SK-MEL-5 (cell line): ENCODE results near the gene DYNC2I2. TPM values are rescaled to one million over a fixed set of nuclear protein-coding genes. Genes with fewer than 3 reads are reported as not detected.
A peak's percentile ranks its signal among the peaks of the same experiment; 100 is the strongest.

ENCODE experiments used
- DNase-seq: peaks from one replicate; pipeline ENCODE4 v3.0.0-alpha.2; 2016; ENCODE audit warnings: low read depth, low spot score
- in situ Hi-C: cut with HindIII; loops from 2 replicates; pipeline ENCODE4 v1.10.0; 2016; ENCODE audit warnings: low sequenced_read_pairs, high pct_unique_total_duplicates, low pct_unique_long_range_greater_than_20kb
- total RNA-seq: library from RNA; depleted of rRNA; stranded (reverse); fragments of >200 nt; shearing (Covaris generic); gene quantifications from 2 replicates; pipeline ENCODE4 v1.2.3, GENCODE V29; 2014

Gene DYNC2I2
- total RNA-seq, 1 experiment from 2014 or later = 52.1 TPM

- no peak for DNase-seq
- in situ Hi-C loops = no loop called here
These were observed 28.1 kb downstream of the DYNC2I2 start for GRCh38 chr9:128628471-128629048.

- in situ Hi-C loops = no loop called here
- DNase-seq = no peak
These were observed 28.7 kb downstream of the DYNC2I2 start for GRCh38 chr9:128627906-128628305.

GRCh38 chr9:128627127-128627715, 29.4 kb downstream of the DYNC2I2 start:
- in situ Hi-C loops = no loop called here
- no peak for DNase-seq

GRCh38 chr9:128626181-128626580, 30.5 kb downstream of the DYNC2I2 start:
- DNase-seq = no peak

GRCh38 chr9:128625391-128626146, 31.1 kb downstream of the DYNC2I2 start:
- in situ Hi-C loops = no loop called here
- no peak for DNase-seq

More at GRCh38 chr9:128626181-128626580, 30.5 kb downstream of the DYNC2I2 start:
- in situ Hi-C loops = no loop called here

- no peak for DNase-seq
- in situ Hi-C loops = no loop called here
These were observed 32.1 kb downstream of the DYNC2I2 start for GRCh38 chr9:128624566-128624965.

- DNase-seq = no peak
- in situ Hi-C loops = no loop called here
These were observed 34.8 kb downstream of the DYNC2I2 start for GRCh38 chr9:128621730-128622455.

- in situ Hi-C loops = no loop called here
- no peak for DNase-seq
These were observed 36.9 kb downstream of the DYNC2I2 start for GRCh38 chr9:128619779-128620178.

GRCh38 chr9:128619127-128619526, 37.5 kb downstream of the DYNC2I2 start:
- in situ Hi-C loops = no loop called here
- no peak for DNase-seq

- in situ Hi-C loops = no loop called here
These were observed 38.7 kb downstream of the DYNC2I2 start for GRCh38 chr9:128617943-128618342.

GRCh38 chr9:128615571-128615970, 41.1 kb downstream of the DYNC2I2 start:
- DNase-seq = no peak
- in situ Hi-C loops = no loop called here

More at GRCh38 chr9:128617943-128618342, 38.7 kb downstream of the DYNC2I2 start:
- DNase-seq = no peak

- no peak for DNase-seq
- in situ Hi-C loops = no loop called here
These were observed 41.9 kb downstream of the DYNC2I2 start for GRCh38 chr9:128614728-128615127.

- no peak for DNase-seq
- in situ Hi-C loops = no loop called here
These were observed 44.9 kb downstream of the DYNC2I2 start for GRCh38 chr9:128611600-128612394.

- in situ Hi-C loops = no loop called here
These were observed 45.8 kb downstream of the DYNC2I2 start for GRCh38 chr9:128610897-128611296.

GRCh38 chr9:128607642-128608350, 48.9 kb downstream of the DYNC2I2 start:
- no peak for DNase-seq
- in situ Hi-C loops = no loop called here

More at GRCh38 chr9:128610897-128611296, 45.8 kb downstream of the DYNC2I2 start:
- DNase-seq = peak; percentile 16

GRCh38 chr9:128603697-128604096, 53.0 kb downstream of the DYNC2I2 start:
- in situ Hi-C loops = no loop called here
- DNase-seq = no peak

- in situ Hi-C loops = no loop called here
- no peak for DNase-seq
These were observed 56.5 kb downstream of the DYNC2I2 start for GRCh38 chr9:128600099-128600498.
